Breast epithelium (tissue), 4 donors: ENCODE results near the gene INSM2. TPM values are rescaled to one million over a fixed set of nuclear protein-coding genes. Genes with fewer than 3 reads are reported as not detected.

Experiments used
- DNase-seq, 2 donors: peaks; one replicate each; pipeline ENCODE4 v3.0.0-alpha.2; 2019; ENCODE audit warnings: low spot score in 2 of 2
- H3K27ac ChIP-seq, 2 donors: fragments of 200-600 bp; sonication (generic) in 1 of 2; one replicate each; pipeline ENCODE4 v1.5.1; 2016 to 2019; ENCODE audit warnings: mild to moderate bottlenecking in 1 of 2
- H3K27me3 ChIP-seq, 2 donors: fragments of 200-600 bp; sonication (generic) in 1 of 2; one replicate each; pipeline versions ENCODE4 v1.5.1 to v1.6.0; 2017 to 2019; ENCODE audit warnings: control low read depth in 1 of 2, mild to moderate bottlenecking in 1 of 2
- H3K36me3 ChIP-seq: fragments of 200-600 bp; one replicate; pipeline ENCODE4 v1.5.1; 2019
- H3K4me1 ChIP-seq, 2 donors: fragments of 200-600 bp; sonication (generic); one replicate each; pipeline ENCODE4 v1.5.1; 2016 to 2019; ENCODE audit warnings: control low read depth in 1 of 2
- H3K4me3 ChIP-seq, 3 donors: fragments of 200-600 bp; sonication (generic); 1 replicate in 2 of 3; 2 replicates in 1 of 3; pipeline ENCODE4 v1.5.1; 2016 to 2019; ENCODE audit warnings: mild to moderate bottlenecking in 3 of 3, moderate library complexity in 2 of 3
- H3K9me3 ChIP-seq, 2 donors: fragments of 200-600 bp; sonication (generic) in 1 of 2; one replicate each; pipeline ENCODE4 v1.5.1; 2016 to 2019; ENCODE audit warnings: control low read depth in 1 of 2
- CTCF ChIP-seq, 3 donors: fragments of 450-650 bp; IDR thresholded peaks; one replicate each; pipeline ENCODE4 v1.5.1; 2016 to 2017; ENCODE audit warnings: antibody characterized with exemption in 3 of 3, mild to moderate bottlenecking in 3 of 3, moderate library complexity in 3 of 3
- POLR2A ChIP-seq: fragments of 450-650 bp; IDR thresholded peaks from one replicate; pipeline ENCODE4 v1.6.1; 2016; ENCODE audit warnings: antibody characterized with exemption, mild to moderate bottlenecking, moderate library complexity
- POLR2AphosphoS5 ChIP-seq, 3 donors: sonication (generic); formaldehyde crosslinking; IDR thresholded peaks; one replicate each; pipeline ENCODE4 v1.6.1; 2017; ENCODE audit warnings: antibody characterized with exemption in 3 of 3
- intact Hi-C: fragments of 100-400 bp; cut with DNase I; formaldehyde crosslinking; loops from one replicate; pipeline ENCODE4 v1.15.1; 2023; ENCODE audit warnings: low total_unique reads
- total RNA-seq, 3 donors: library from RNA; depleted of rRNA; stranded (reverse); fragments of >200 nt; gene quantifications; one replicate each; pipeline ENCODE4 v1.1.0, GENCODE V29; 2016

INSM2 gene
- total RNA-seq, 3 donors from 2014 or later: not detected

DNA sequence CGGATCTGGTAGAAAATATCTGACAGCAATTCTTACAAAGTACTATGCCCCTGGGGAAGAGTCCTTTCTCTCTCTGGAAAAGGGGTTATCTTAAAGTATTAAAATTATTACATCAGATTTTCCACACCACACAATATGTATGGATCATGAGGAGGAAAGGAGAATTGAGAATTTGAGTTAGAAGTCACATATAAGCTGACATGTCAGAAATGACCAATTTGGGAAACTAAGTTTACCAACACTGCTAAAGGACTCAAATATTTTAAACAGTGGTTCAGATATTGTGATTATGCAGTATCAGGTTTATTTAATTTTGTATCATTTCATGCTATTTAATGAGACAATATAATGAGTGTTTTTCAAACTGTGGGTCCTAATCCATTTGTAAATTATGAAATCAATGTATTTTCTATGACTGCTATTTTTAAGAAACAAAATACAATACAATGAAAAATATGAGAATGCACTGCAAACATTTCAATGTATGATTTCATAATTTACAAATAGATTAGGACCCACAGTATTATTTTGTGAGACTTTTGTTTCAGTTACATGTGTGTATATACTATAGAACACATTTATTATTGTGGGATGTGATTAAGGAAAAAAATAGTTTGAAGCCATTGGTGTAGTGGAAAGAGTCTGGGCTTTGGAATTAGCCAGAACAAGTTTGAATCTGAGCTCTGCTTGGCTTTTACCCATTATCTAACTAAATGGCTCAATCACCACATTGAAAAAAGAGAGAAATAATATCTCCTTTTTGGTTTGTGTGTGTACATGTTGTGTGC lies 1.8 kb upstream of the INSM2 start:
- H3K27ac ChIP-seq: no peak overlapping the region
- H3K36me3 ChIP-seq: no peaks in the 10 kb centered on the region
- DNase-seq: no peak
- peaks cover 5 to 56% of the 10 kb centered on the region in 2 donors for H3K27me3 ChIP-seq
- H3K4me1 ChIP-seq: peaks cover 0 to 14% of the 10 kb centered on the region in 2 donors
- H3K4me3 ChIP-seq: no peak overlapping the region
- H3K9me3 ChIP-seq: no peaks in the 10 kb centered on the region
- no peak for TF ChIP-seq POLR2AphosphoS5 (IDR thresholded peaks at IDR 0.05)
- TF ChIP-seq POLR2A: no peak
- TF ChIP-seq CTCF (IDR thresholded peaks at IDR 0.05): no peak
- intact Hi-C loops: no loop called here

DNA sequence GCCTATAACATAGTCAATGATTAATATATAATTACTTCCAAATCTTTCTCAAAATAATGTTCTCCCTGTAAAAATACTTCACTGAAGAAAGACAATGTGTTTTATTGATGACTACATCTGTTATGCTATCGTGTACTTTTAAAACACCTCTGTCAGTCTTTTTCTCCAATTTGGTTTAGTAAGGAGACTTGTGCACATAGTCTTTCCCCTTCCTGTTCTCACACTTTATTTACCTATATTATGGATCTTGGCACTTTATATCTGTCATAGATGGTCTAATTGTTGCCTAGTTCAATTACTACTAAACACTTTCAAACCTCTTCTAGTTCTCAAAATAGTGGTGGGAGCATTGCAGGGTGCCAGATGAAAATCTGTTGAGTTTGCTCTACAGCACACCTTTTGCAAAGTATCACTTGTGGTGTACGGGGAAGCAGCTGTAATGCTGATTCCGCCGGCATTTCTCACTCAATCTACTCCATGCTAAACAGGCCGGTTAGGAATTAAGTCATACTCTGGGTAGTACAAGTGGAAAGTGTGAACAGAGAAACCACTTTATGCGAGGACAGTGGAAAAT lies 1.1 kb upstream of the INSM2 start:
- peak overlapping the region; percentile 42 to 70 (median 61) for H3K4me3 ChIP-seq
- H3K36me3 ChIP-seq: no peaks in the 10 kb centered on the region
- intact Hi-C loops: no loop called here
- H3K27ac ChIP-seq: no peak overlapping the region
- H3K4me1 ChIP-seq: peaks cover 0 to 14% of the 10 kb centered on the region in 2 donors
- TF ChIP-seq CTCF (IDR thresholded peaks at IDR 0.05) (no peak), POLR2A (no peak), POLR2AphosphoS5 (IDR thresholded peaks at IDR 0.05) (no peak)
- no peak for DNase-seq
- peaks cover 5 to 56% of the 10 kb centered on the region in 2 donors for H3K27me3 ChIP-seq
- H3K9me3 ChIP-seq: no peaks in the 10 kb centered on the region

GRCh38 chr14:35534208-35534872 lies 376 bp downstream of the INSM2 start:
- H3K4me3 ChIP-seq: peak overlapping the region; percentile 42 to 70 (median 61)
- peaks cover 0 to 14% of the 10 kb centered on the region in 2 donors for H3K4me1 ChIP-seq
- intact Hi-C loops: no loop called here
- no peaks in the 10 kb centered on the region for H3K36me3 ChIP-seq
- H3K9me3 ChIP-seq: no peaks in the 10 kb centered on the region
- no peak overlapping the region for H3K27ac ChIP-seq
- no peak for TF ChIP-seq POLR2A
- no peak for TF ChIP-seq CTCF (IDR thresholded peaks at IDR 0.05)
- TF ChIP-seq POLR2AphosphoS5 (IDR thresholded peaks at IDR 0.05): no peak
- no peak for DNase-seq
- H3K27me3 ChIP-seq: peaks cover 5 to 53% of the 10 kb centered on the region in 2 donors

GRCh38 chr14:35534873-35535482 lies 1.0 kb downstream of the INSM2 start:
- peak in 1 of 2 donors; percentile 73 for DNase-seq
- intact Hi-C loops: no loop called here
- H3K27ac ChIP-seq: no peak overlapping the region
- peak overlapping the region; percentile 42 to 70 (median 61) for H3K4me3 ChIP-seq
- no peaks in the 10 kb centered on the region for H3K9me3 ChIP-seq
- no peak for TF ChIP-seq POLR2AphosphoS5 (IDR thresholded peaks at IDR 0.05)
- no peak for TF ChIP-seq CTCF (IDR thresholded peaks at IDR 0.05)
- TF ChIP-seq POLR2A: no peak
- peaks cover 0 to 14% of the 10 kb centered on the region in 2 donors for H3K4me1 ChIP-seq
- H3K36me3 ChIP-seq: no peaks in the 10 kb centered on the region
- H3K27me3 ChIP-seq: peaks cover 5 to 50% of the 10 kb centered on the region in 2 donors
